ENCODE data around the gene MYH3. TPM values are rescaled to one million over a fixed set of nuclear protein-coding genes. Genes with fewer than 3 reads are reported as not detected.
A peak's percentile ranks its signal among the peaks of the same experiment; 100 is the strongest.

The MYH3 gene
- total RNA-seq (2014; rRNA removed) (1.3 and 4.1 TPM in 2 replicates), Bru-seq, nascent RNA (percentile 40 among the genes with signal in this experiment), BruChase-seq, experiment 1, labeled RNA remaining after a 6-hour chase (percentile 53 among the genes with signal in this experiment), BruChase-seq, experiment 2, labeled RNA remaining after a 2-hour chase (percentile 45 among the genes with signal in this experiment)
- long read RNA-seq, partial matches to known transcripts: 1 of 2 reads
- long read RNA-seq, other reads (novel, unspliced or antisense): 1 of 2 reads

DNA sequence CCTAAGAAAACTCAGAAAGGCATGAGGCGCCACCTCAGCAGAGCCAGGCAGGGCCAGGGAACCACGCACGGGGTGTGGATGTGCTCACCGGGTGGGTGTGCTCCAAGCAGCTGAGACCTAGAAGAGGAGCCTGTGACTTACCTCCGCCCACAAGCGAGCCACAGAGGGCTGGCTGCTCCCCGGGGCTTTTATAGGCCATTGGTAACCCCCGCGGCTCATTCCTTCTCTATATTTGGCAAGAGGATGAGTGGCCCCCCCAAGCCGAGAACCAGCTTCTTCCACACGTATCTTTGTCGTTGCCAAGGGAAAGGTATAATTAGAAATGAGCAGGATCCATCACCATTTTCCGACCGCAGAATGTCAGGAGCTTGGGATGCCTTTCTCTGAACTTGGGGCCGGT lies at the start of gene MYH3:
MYH3 (minus strand) TSS at position 162 of the 400 bp plus-strand sequence. CDS start 2,245 bp downstream, outside the sequence.
- Histone ChIP-seq H2AFZ (ENCODE audit: low read length) (no peak within 1 kb of the TSS), H3K27me3 (ENCODE audit: low read length) (no peaks in the 10 kb centered on the region), H3K9me3 (ENCODE audit: low read length) (no peaks in the 10 kb centered on the region), H3F3A (ENCODE audit: low read length, unreplicated experiment) (no peaks in the 10 kb centered on the region), H3K9ac (ENCODE audit: low read length) (no peak within 1 kb of the TSS), H3K79me2 (ENCODE audit: low read length) (no peaks in the 10 kb centered on the region), H4K20me1 (ENCODE audit: low read length) (no peaks in the 10 kb centered on the region), H3K4me2 (ENCODE audit: low read length) (no peak within 1 kb of the TSS), H3K9me2 (replicated peaks; ENCODE audit: low read length) (no peaks in the 10 kb centered on the region), H3K4me3 (ENCODE audit: low read length) (no peak within 1 kb of the TSS), H3K27ac (ENCODE audit: low read length) (no peak within 1 kb of the TSS), H3K4me1 (ENCODE audit: insufficient read depth, low read length) (no peaks in the 10 kb centered on the region), H3K36me3 (ENCODE audit: low read depth, low read length) (no peaks in the 10 kb centered on the region)
- TF ChIP-seq EZH2 (IDR thresholded peaks at IDR 0.05; ENCODE audit: low read length, unreplicated experiment) (no peak), EZH2phosphoT487 (IDR thresholded peaks at IDR 0.05; ENCODE audit: borderline replicate concordance, low read length) (no peak)
- TF ChIP-seq, protein P1, sequence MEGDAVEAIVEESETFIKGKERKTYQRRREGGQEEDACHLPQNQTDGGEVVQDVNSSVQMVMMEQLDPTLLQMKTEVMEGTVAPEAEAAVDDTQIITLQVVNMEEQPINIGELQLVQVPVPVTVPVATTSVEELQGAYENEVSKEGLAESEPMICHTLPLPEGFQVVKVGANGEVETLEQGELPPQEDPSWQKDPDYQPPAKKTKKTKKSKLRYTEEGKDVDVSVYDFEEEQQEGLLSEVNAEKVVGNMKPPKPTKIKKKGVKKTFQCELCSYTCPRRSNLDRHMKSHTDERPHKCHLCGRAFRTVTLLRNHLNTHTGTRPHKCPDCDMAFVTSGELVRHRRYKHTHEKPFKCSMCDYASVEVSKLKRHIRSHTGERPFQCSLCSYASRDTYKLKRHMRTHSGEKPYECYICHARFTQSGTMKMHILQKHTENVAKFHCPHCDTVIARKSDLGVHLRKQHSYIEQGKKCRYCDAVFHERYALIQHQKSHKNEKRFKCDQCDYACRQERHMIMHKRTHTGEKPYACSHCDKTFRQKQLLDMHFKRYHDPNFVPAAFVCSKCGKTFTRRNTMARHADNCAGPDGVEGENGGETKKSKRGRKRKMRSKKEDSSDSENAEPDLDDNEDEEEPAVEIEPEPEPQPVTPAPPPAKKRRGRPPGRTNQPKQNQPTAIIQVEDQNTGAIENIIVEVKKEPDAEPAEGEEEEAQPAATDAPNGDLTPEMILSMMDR (conservative IDR thresholded peaks at IDR 0.05; ENCODE audit: low read depth, low read length): no peak
- intact Hi-C loops (cut with micrococcal nuclease): no loop called here
- no TSS peak for BruUV-seq (replicated peaks)
- no peak for DNase-seq
- ChIA-PET POLR2A (ENCODE audit: unreplicated experiment) (no interaction called here), CTCF (no interaction called here)
- ATAC-seq: no peak

DNA sequence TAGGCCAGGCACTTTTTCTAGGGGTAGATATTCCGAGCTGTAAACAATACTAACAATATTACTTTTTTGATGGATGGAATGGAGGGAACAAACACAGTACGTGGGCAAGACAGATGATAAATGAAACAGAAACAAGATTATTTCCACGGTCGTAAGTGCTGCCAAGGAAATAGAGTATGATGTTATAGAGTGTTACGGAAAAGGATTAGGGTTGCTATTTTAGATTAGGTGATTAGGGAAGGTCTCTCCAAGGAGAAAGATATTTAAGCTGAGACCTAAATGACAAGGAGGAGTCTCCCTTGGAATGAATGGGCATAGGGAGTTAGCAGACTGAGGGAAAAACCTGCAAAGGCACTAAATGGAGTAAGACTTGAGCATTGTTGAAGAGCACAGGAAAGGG lies 48.6 kb upstream of the MYH3 start:
- no TSS peak for BruUV-seq (replicated peaks)
- H3K4me2 ChIP-seq (ENCODE audit: low read length): no peak overlapping the region
- H4K20me1 ChIP-seq (ENCODE audit: low read length): no peaks in the 10 kb centered on the region
- no peak for ATAC-seq
- H3K36me3 ChIP-seq (ENCODE audit: low read depth, low read length): no peaks in the 10 kb centered on the region
- ChIA-PET CTCF (no interaction called here), POLR2A (ENCODE audit: unreplicated experiment) (no interaction called here)
- H3K9me2 ChIP-seq (replicated peaks; ENCODE audit: low read length): no peaks in the 10 kb centered on the region
- DNase-seq: no peak
- H3K79me2 ChIP-seq (ENCODE audit: low read length): no peaks in the 10 kb centered on the region
- H3K27ac ChIP-seq (ENCODE audit: low read length): no peak overlapping the region
- H2AFZ ChIP-seq (ENCODE audit: low read length): no peak overlapping the region
- H3K9ac ChIP-seq (ENCODE audit: low read length): no peak overlapping the region
- H3K27me3 ChIP-seq (ENCODE audit: low read length): no peaks in the 10 kb centered on the region
- H3K9me3 ChIP-seq (ENCODE audit: low read length): no peaks in the 10 kb centered on the region
- no peaks in the 10 kb centered on the region for H3F3A ChIP-seq (ENCODE audit: low read length, unreplicated experiment)
- peaks cover 4% of the 10 kb centered on the region; the same call in 1 of the 2 replicates for H3K4me1 ChIP-seq (ENCODE audit: insufficient read depth, low read length)
- TF ChIP-seq EZH2 (IDR thresholded peaks at IDR 0.05; ENCODE audit: low read length, unreplicated experiment) (no peak), EZH2phosphoT487 (IDR thresholded peaks at IDR 0.05; ENCODE audit: borderline replicate concordance, low read length) (no peak)
- TF ChIP-seq, protein P1 (conservative IDR thresholded peaks at IDR 0.05; ENCODE audit: low read depth, low read length): no peak
- no peak overlapping the region for H3K4me3 ChIP-seq (ENCODE audit: low read length)
- intact Hi-C loops (cut with micrococcal nuclease): no loop called here

DNA sequence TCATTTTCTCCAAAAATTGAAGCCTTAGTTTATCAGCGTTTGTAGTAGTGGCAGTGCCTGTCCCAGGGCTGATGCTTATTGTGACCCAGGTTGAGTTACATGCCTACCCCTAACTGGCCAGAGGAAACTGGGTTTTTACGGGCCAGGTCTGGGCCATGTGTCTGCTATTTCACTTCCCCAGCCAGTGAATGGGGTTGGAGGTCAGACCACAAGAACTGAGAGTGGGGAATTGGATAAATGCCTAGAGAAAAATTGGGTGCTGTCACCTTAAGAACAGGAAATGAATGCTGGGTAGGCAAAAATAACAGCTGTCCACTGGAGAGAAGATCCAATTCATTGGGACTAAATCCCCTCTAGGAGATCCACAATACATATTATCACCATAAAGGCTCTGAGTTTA lies 45.5 kb upstream of the MYH3 start:
- H3K4me2 ChIP-seq (ENCODE audit: low read length): no peak overlapping the region
- no peaks in the 10 kb centered on the region for H3F3A ChIP-seq (ENCODE audit: low read length, unreplicated experiment)
- CTCF ChIA-PET: no interaction called here
- H3K79me2 ChIP-seq (ENCODE audit: low read length): peaks cover 14% of the 10 kb centered on the region
- H3K9me2 ChIP-seq (replicated peaks; ENCODE audit: low read length): no peaks in the 10 kb centered on the region
- POLR2A ChIA-PET (ENCODE audit: unreplicated experiment): no interaction called here
- H3K27ac ChIP-seq (ENCODE audit: low read length): no peak overlapping the region
- no peak overlapping the region for H2AFZ ChIP-seq (ENCODE audit: low read length)
- intact Hi-C loops (cut with micrococcal nuclease): no loop called here
- no peak overlapping the region for H3K9ac ChIP-seq (ENCODE audit: low read length)
- no TSS peak for BruUV-seq (replicated peaks)
- ATAC-seq (no peak), DNase-seq (no peak)
- peaks cover 4% of the 10 kb centered on the region; the same call in 1 of the 2 replicates for H3K4me1 ChIP-seq (ENCODE audit: insufficient read depth, low read length)
- no peaks in the 10 kb centered on the region for H3K9me3 ChIP-seq (ENCODE audit: low read length)
- H3K36me3 ChIP-seq (ENCODE audit: low read depth, low read length): no peaks in the 10 kb centered on the region
- no peak for TF ChIP-seq EZH2phosphoT487 (IDR thresholded peaks at IDR 0.05; ENCODE audit: borderline replicate concordance, low read length)
- TF ChIP-seq, protein P1 (conservative IDR thresholded peaks at IDR 0.05; ENCODE audit: low read depth, low read length): no peak
- no peaks in the 10 kb centered on the region for H4K20me1 ChIP-seq (ENCODE audit: low read length)
- no peaks in the 10 kb centered on the region for H3K27me3 ChIP-seq (ENCODE audit: low read length)
- no peak overlapping the region for H3K4me3 ChIP-seq (ENCODE audit: low read length)
